GM19324 (cell line): ENCODE results near the gene CCNK.

ENCODE experiments used
- ATAC-seq: cut with Tn5 transposase; IDR thresholded peaks from one replicate; pipeline ENCODE4 v1.9.1; 2021; ENCODE audit warnings: mild to moderate bottlenecking, moderate library complexity; ENCODE audit not compliant: unreplicated experiment, low FRiP score

CCNK gene

DNA sequence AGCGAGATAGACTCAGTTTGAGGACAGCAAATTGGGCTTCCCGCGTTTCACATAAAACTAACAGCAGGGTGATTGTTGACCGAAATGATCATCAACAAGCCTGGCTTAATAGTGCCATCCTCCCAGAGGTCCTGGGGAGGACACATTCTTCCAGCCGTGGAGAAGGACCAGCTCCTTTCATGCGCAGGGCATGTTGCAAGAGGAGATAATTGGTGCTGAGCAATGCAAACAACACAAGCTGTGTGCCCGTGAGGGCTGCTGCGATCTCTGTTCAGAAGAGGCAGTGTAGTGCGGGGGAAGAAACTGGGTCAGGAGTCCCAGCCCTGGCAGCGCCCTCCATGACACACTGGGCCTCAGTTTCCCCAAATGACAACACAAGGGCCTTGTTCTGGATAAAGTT lies 68.5 kb downstream of the CCNK start:
- ATAC-seq = no peak

DNA sequence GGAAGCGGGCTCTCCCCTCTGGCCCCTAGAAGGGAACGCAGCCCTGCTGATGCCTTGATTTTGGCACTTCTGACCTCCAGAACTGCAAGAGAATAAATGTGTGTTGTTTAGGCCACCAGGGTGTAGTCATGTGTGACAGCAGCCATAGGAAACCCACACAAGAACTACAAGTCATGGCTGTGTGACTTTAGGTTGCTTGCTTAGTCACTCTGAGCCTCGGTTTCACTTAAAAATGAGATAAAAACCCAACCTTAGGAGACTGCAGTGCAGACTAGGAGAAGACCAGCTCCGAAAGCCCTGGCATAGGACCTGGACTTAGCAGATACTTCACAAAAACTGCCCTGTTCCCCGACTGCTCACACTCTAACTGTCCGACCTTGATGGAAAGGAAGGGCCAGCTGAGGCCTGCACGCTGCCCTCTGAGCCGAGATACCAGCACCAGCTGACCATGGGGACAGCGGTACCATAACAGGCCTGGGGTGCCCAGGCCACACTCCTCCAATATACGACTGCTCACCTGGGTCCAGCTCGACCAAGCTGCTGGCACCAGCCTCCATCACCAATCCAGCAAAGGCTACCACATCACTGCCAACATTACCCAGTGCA lies 69.3 kb downstream of the CCNK start:
- ATAC-seq = no peak

DNA sequence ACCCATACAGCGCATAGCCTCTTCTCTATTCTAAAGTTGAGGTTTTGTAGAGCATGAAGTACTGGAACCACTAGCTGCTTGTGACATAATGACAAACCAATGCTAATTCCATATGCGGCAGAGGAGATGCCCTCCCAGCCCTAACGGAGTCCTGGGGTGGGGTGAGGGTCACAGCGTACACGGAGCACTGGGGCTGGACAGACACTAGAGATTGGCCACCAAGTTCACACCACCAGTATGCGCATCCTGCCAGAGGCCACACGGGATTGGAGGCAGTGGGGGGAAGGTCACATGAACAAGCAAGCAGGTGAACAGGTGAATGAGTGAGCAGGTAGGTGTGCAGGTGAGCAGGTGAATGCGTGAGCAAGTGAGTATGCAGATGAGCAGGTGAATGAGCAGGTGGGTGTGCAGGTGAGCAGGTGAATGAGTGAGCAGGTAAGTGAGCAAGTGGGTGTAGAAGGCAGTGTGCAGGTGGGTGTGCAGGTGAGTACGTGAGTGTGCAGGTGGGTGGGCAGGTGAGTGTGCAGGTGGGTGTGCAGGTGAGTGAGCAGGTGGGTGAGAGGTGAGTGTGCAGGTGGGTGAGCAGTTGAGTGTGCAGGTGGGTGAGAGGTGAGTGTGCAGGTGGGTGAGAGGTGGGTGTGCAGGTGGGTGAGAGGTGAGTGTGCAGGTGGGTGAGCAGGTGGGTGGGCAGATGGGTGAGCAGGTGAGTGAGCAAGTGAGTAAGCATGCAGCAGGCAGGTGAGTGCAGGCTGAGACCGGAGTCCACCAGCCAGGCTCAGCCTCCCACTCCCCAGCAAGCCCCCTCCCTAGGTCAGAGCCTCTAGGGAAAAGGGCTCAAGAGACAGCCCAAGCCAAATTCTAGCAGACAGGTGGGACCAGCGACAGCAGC lies 70.1 kb downstream of the CCNK start:
- ATAC-seq = no peak

DNA sequence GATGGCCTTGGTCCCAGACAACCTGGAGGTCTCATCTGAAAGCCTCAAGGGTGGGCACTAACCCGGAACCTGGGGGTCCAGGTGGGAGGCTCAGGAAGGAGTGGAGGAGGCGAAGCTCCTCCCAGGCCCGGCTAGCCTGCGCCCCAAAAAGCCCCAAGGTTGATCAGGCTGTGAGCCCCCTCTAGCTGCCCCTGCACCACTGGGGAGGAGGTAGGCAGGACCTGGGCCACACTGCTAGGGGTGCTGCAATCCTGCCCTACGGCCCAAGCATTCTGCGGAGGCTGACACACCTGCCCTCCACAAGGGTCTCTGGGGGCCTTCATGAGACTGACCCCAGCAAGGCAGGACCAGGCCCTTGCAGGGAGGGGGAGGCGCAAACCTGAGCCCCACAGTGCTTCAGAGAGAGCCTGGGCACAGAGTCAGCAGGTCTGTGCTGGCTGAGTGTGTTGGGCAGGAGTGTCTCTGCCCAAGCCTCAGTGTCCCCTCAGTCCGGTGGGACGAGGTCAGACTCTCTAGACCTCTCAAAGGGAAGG lies 70.9 kb downstream of the CCNK start:
- no peak for ATAC-seq

DNA sequence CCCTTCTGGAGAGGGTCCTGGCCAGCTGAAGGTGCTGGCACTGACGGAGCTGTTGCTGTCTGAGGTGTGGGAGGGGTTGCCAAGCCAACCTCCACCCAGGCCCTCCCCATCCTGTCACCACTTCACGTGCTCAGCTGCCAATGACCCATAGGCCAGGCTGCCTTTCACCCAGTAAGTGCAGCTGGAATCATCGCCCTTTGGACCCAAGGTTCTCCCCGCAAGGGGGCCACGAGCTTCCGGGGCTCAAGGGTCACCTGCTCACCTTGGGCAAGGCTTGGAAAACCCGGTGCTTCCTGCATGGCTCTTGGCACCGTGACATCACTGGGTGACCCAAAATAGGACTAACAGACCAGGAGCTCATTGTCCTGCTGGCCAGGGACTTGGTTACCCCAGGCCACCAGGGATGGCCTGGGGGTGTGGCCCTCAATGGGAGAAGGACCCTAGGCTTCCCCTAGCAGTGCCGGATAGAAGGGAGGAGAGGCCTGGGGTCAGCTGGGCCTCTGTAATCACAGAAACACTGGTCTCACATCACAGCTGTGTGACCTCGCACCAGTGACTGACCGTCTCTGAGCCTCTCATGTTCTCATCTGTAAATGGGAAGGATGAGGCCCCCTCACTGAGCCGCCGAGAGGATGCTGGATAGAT lies 71.5 kb downstream of the CCNK start:
- no peak for ATAC-seq

DNA sequence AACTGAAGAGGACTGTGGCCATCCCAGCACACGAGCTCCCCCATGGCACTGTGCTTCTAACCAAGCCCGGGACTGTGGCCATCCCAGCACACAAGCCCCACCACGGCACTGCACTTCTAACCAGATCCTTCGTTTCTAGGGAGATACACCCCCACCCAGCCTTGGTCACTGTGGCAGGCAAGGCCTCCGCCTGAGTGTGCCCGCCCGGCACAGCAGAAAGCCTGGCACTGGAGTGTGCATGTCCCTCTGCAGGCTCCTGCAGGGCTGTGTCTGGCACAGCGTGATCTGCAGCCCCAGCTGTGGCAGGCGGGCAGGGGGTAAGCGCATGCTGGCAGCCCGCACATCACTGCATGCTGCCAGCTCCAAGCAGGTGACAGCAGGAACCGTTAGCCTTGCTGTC lies 73.0 kb downstream of the CCNK start:
- ATAC-seq = no peak

DNA sequence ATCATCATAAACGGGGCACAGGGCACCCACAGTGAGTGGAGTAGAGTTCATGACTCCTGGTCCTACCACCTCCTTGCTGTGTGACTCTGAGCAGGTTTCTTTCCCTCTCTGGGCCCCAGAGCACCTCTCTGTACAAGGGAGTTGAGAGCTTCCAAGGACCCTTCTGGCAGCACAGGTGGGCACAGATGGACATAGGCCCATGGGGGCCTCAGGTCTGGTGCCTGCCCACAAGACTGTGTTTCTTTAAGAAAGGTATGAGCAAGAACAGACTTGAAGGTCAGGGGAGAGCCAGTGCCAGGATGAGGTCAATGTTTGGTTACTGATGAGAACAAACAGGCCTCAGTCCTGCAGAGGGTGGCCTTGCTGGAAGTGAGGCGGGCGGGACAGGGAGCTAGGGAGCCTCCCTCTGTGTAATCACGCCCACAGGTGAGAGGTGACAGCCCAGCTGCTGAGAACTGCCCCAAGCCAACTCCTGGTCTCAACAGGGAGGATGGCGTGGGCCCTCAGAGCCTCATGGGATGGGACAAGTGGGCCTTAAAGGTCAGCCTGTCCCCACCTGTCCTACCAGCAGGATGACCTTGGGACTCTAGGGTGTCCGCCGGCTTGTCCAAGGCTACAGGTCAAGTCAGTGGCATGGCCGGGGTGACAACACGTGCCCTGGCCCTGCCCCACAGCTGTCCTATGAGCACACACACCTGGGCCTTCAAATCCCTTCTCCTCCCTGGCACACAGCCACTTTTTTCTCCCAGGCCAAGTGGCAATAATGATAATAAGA lies 73.7 kb downstream of the CCNK start:
- ATAC-seq = no peak

DNA sequence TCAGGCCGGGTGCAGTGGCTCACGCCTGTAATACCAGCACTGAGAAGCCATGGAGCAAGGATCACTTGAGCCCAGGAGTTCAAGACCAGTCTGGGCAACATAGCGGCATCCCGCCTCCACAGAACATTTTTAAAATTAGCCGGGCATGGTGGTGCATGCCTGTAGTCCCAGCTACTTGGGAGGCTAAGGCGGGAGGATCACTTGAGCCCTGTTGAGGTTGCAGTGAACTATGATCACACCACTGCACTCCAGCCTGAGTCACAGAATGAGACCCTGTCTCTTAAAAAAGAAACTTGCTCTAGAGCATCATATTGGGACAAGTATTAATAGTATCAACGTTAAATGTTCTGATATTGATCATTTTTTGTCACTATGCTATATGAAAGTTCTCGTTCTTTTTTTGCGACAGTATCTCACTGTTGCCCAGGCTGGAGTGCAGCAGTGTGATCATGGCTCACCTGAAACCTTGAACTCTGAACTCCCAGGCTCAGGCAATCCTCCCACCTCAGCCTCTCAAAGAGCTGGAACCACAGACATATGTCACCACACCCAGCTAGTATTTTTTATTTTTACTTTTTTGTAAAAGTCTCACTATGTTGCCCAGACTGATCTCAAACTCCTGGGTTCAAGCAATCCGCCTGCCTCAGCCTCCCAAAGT lies 75.1 kb downstream of the CCNK start:
- no peak for ATAC-seq

DNA sequence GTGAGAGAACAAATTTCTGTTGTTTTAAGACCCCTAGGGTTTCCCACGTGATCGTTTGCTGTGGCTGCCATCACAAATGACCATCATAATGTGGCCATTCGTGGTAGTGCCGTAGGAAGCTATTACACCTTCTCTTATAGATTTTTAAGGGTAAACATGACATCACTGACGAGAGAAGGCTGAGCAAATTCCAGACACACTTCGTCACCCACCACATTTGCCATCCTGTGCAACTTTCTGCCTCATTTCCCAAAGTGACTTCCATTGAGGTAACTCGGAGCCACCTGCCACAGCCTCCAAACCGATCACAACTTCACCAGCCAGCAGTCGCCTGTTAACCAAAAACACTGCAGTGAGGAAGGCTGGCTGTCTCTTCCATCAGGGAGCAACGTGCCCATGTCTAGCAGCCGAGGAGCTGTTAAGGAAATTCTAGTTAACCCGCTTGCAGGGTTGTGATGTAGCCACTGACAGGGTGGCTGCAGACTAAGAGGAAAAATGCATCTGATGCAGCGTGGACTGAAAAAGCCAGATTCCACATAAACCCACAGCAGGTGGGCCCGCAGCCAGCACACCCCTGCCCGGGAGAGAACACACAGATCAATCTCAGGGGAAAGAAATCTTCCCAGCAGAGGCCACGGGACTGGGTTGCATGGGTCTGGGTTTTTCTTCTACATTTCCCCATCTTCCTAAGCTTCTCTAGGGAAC lies 78.2 kb downstream of the CCNK start:
- no peak for ATAC-seq

DNA sequence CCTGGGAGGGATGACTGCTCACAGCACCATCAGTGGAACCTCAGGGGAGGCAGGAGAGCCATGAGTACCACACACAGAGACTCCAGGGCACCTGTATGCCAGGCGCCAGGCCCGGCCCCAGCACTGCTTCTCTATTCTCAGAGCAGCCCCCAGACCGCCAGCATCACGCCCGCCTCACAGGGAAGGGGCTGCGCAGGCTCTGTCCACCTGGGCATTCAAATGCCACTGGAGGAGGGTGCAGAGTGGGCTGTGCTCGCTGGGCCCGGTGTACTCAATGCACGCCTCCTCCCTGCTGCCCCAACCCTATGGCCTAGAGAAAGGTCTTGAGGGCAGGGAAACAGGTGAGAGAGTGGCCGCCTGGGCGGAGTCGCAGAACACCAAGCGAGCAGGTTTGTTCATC lies 79.2 kb downstream of the CCNK start:
- ATAC-seq = no peak

DNA sequence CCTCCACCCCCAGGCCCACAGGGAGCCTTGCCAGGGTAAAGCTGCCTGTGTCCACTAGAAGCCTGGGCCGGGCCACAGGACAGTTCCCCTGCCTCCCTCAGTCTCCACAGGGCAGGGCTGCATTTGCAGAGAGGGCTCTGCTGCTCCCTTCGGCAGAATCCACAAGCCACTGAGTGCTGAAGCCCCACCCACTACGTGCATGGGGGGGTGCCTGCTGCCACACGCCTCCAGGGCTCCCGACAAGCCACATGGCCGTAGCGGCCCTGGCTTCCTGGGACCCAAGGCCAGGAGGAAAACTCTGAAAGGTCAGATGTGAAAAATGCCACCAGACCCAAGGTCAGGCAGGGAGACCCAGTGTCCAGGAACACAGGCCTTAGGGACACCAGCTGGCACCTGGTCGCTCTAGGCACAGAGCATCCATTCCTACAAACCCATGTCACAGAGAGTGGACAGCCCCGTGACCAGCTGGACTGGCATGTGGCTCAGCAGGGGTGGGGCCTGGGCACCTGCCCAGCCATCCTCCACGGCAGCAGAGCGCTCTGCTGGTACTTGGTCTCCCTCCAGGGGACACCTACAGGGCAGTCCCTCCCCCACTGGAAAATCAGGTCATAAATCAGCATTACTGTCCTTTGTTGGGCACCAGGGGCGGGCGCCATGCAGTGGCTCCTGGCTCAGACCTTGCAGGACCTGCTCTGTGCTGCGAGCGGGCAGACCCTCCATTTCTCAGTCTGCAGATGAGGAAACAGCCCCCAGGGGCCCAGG lies 79.9 kb downstream of the CCNK start:
- ATAC-seq = no peak

DNA sequence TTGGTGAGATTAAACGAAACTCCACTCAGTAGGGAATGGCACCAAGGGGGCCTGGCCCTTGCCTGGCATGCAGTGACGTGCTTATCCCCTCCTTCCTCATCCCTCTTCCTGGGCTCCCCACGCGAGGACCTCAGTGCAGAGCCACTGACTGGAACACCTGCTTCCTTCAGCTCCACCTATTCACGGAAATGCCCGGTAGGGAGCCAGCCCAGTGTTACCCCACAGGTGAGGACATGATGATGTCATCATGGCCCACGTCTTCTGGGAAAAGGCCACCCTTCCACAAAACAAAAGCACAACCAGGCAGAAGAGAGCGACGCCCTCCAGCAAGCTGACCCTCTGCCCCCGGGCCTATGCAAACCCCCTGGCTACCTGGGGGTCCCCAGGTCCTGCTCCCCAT lies 80.7 kb downstream of the CCNK start:
- no peak for ATAC-seq
